HepG2 (cell line): ENCODE data around the gene P2RX1. TPM values are rescaled to one million over a fixed set of nuclear protein-coding genes. Genes with fewer than 3 reads are reported as not detected.

Experiments
- ATAC-seq: fragments of 200-7000 bp; cut with Tn5 transposase; 3 replicates; pipeline ENCODE4 v1.9.1; 2020; ENCODE audit warnings: mild to moderate bottlenecking, moderate library complexity
- BruUV-seq: library from RNA; stranded (reverse); fragments of 400-500 nt; replicated peaks from 2 replicates; lab custom pipeline; 2021; lab: Mats Ljungman, UMichigan
- CTCF ChIA-PET: fragments of 300-600 bp; formaldehyde crosslinking; extraction: SDS; loops from one replicate; lab custom pipeline; 2021; ENCODE audit warnings: low total read pairs, inconsistent platforms, low intra/inter-chr PET ratio; lab: Yijun Ruan, JAX
- POLR2A ChIA-PET: fragments of 350-600 bp; sonication (Branson Sonifier 250); formaldehyde crosslinking; loops from one replicate; lab custom pipeline; 2020; ENCODE audit warnings: antibody characterized with exemption, inconsistent platforms; lab: Yijun Ruan, JAX
- DNase-seq: peaks from one replicate; pipeline ENCODE4 v3.0.0-alpha.2; 2015; ENCODE audit warnings: low spot score
- FAIRE-seq: peaks from 3 replicates; lab custom pipeline; 2011; peaks lifted over from hg19 to GRCh38; lab: Jason Lieb, UNC
- H2AFZ ChIP-seq: one replicate; pipeline ENCODE4 v1.6.1; 2011; ENCODE audit warnings: low read length, inconsistent platforms
- H3K27ac ChIP-seq: fragments of 300-600 bp; 3 replicates; pipeline ENCODE4 v1.8.0; 2011; ENCODE audit warnings: mixed run types, mild to moderate bottlenecking, mixed read lengths, low read length, inconsistent platforms; ENCODE audit not compliant: insufficient read depth; ENCODE audit errors: extremely low read length
- H3K27me3 ChIP-seq, 2 experiments: fragments of 200-600 bp in 1 of 2; 2 replicates in 1 of 2; 3 replicates in 1 of 2; pipeline versions ENCODE4 v1.6.0 to v1.8.0; 2011; ENCODE audit warnings: low read length in 2 of 2, mild to moderate bottlenecking in 2 of 2, moderate library complexity in 2 of 2, inconsistent platforms in 1 of 2; ENCODE audit not compliant: insufficient read depth in 2 of 2, control insufficient read depth in 1 of 2
- H3K36me3 ChIP-seq, 2 experiments: fragments of 200-600 bp in 1 of 2; replicated peaks in 1 of 2; 2 replicates in 1 of 2; 3 replicates in 1 of 2; pipeline versions ENCODE4 v1.5.1 to v1.8.0; 2011; ENCODE audit warnings: low read length in 2 of 2, inconsistent platforms in 1 of 2; ENCODE audit not compliant: insufficient read depth in 2 of 2, control insufficient read depth in 1 of 2
- H3K4me1 ChIP-seq: 2 replicates; pipeline ENCODE4 v1.5.1; 2012; ENCODE audit warnings: low read length, inconsistent platforms; ENCODE audit not compliant: insufficient read depth
- H3K4me2 ChIP-seq: 2 replicates; pipeline ENCODE4 v1.6.0; 2011; ENCODE audit warnings: low read depth, low read length, inconsistent platforms
- H3K4me3 ChIP-seq, 3 experiments: fragments of 200-600 bp in 1 of 3; sonication (generic), shearing (Covaris generic) in 1 of 3; replicated peaks in 1 of 3; 2 replicates each; pipeline ENCODE4 v1.5.1; 2011 to 2016; ENCODE audit warnings: low read length in 3 of 3, inconsistent platforms in 2 of 3, low read depth in 2 of 3, mild to moderate bottlenecking in 2 of 3, control low read depth in 1 of 3, mixed read lengths in 1 of 3; ENCODE audit not compliant: insufficient read depth in 1 of 3
- H3K79me2 ChIP-seq: one replicate; pipeline ENCODE4 v1.6.1; 2011; ENCODE audit warnings: low read length, inconsistent platforms; ENCODE audit not compliant: insufficient read depth
- H3K9ac ChIP-seq: 2 replicates; pipeline ENCODE4 v1.6.0; 2011; ENCODE audit warnings: mild to moderate bottlenecking, low read depth, low read length, inconsistent platforms; ENCODE audit not compliant: insufficient read depth
- H3K9me3 ChIP-seq: 2 replicates; pipeline ENCODE4 v1.5.1; 2012; ENCODE audit warnings: mild to moderate bottlenecking, low read length
- H4K20me1 ChIP-seq: 2 replicates; pipeline ENCODE4 v1.6.0; 2011; ENCODE audit warnings: inconsistent platforms, mild to moderate bottlenecking, low read length, moderate library complexity; ENCODE audit not compliant: insufficient read depth
- MBD4 ChIP-seq: IDR thresholded peaks from 2 replicates; pipeline ENCODE4 v1.6.1; 2012; ENCODE audit warnings: low read length, inconsistent platforms, borderline replicate concordance
- ZBTB7A ChIP-seq: sonication (generic); formaldehyde crosslinking; IDR thresholded peaks from 2 replicates; pipeline ENCODE4 v1.8.0; 2022; ENCODE audit warnings: mild to moderate bottlenecking, missing genetic modification reagents
- ZNF180 ChIP-seq: sonication (generic); formaldehyde crosslinking; IDR thresholded peaks from 2 replicates; pipeline ENCODE4 v1.4.0; 2020; ENCODE audit warnings: low read depth, missing genetic modification reagents, borderline replicate concordance
- ZNF773 ChIP-seq: sonication (generic); formaldehyde crosslinking; IDR thresholded peaks from 2 replicates; pipeline ENCODE4 v1.4.0; 2020; ENCODE audit warnings: missing genetic modification reagents, borderline replicate concordance
- WGBS: methylation state at CpG from one replicate; pipeline ENCODE4 v1.1.6; 2017; ENCODE audit warnings: low lambda C conversion rate; 5-methylcytosine and 5-hydroxymethylcytosine counted together
- in situ Hi-C: cut with HindIII; loops from 2 replicates; pipeline ENCODE4 v1.10.0; 2017; ENCODE audit warnings: low pct_unique_long_range_greater_than_20kb; ENCODE audit not compliant: extremely low pct_ligation_motif_present
- intact Hi-C: fragments of 100-400 bp; cut with micrococcal nuclease; formaldehyde crosslinking; loops from one replicate; pipeline ENCODE4 v1.10.0; 2022; ENCODE audit not compliant: unreplicated experiment
- polyA plus RNA-seq, 8 experiments: library from polyadenylated mRNA; depleted of rRNA in 3 of 8; stranded (reverse) in 7 of 8; unstranded in 1 of 8; fragments of >200 nt; fragmentation: Illumina TruSeq in 4 of 8; extraction: Trizol in 4 of 8; gene quantifications; 2 replicates each; pipeline versions ENCODE4 v1.2.1 to v1.2.3, GENCODE V29; 2011 to 2016; ENCODE audit warnings: low read depth in 4 of 8, missing spikeins in 1 of 8, mixed read lengths in 1 of 8; ENCODE audit not compliant: insufficient read depth in 1 of 8
- total RNA-seq, 5 experiments: library from RNA; depleted of rRNA; stranded (reverse); fragments of >200 nt; fragmentation: Illumina TruSeq; extraction: Trizol; gene quantifications; 2 replicates each; pipeline ENCODE4 v1.2.3, GENCODE V29; 2016; ENCODE audit warnings: low read depth in 1 of 5
- TF ChIP-seq, protein P1 (sequence below): sonication (generic); formaldehyde crosslinking; IDR thresholded peaks from 2 replicates; pipeline ENCODE4 v1.8.0; 2022; ENCODE audit warnings: missing genetic modification reagents, mild to moderate bottlenecking, inconsistent platforms, borderline replicate concordance
- TF ChIP-seq, protein P2 (sequence below): sonication (generic); formaldehyde crosslinking; IDR thresholded peaks from 2 replicates; pipeline ENCODE4 v1.4.0; 2020; ENCODE audit warnings: missing genetic modification reagents
- TF ChIP-seq, protein P3 (sequence below): sonication (generic); formaldehyde crosslinking; IDR thresholded peaks from 2 replicates; pipeline ENCODE4 v1.9.0; 2021; ENCODE audit warnings: missing genetic modification reagents, mild to moderate bottlenecking, borderline replicate concordance
- TF ChIP-seq, protein P4 (sequence below): sonication (generic); formaldehyde crosslinking; conservative IDR thresholded peaks from 2 replicates; pipeline ENCODE4 v1.4.0; 2020; ENCODE audit warnings: missing genetic modification reagents

Gene P2RX1
- total and polyA plus RNA-seq, 2 of the 13 experiments (the other 11 are each of a cell fraction or from before 2014, with no cell fraction given): 0.04 to 0.50 TPM

DNA sequence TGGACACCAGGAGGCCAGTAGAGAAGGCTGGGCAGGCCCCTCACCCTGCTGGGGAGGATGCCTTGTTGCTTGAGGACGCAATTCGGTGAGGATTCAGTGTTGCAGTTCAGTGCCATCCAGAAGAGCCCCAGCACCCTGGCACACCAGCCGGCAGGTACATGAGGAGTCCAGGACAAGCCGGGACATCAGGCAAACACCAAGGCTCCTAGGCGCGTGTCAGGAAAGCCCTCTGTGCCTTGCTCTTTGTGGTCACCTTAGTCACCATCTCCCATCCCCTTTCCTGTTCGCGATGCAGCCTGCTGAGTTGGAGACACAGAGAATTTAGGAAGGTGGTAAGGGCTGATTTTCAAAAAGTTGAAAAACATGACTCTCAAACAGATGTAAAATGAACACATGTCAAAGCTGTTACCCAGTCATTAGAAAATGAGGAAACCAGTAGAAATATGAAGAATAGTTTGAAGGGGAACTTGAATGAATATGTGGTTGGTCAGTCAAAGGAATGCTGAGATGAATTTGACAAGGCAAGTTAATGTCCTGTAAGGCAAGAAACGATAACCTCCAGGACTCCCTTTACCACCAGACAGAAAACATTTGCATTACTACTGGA, 67.9 kb downstream of the P2RX1 start:
- CTCF ChIA-PET: no interaction called here
- POLR2A ChIA-PET: no interaction called here
- no TSS peak for BruUV-seq
- peaks cover 21% of the 10 kb centered on the region for H3K79me2 ChIP-seq
- no peak overlapping the region for H2AFZ ChIP-seq
- H3K9ac ChIP-seq: no peak overlapping the region
- intact Hi-C loops (loop anchor here (5.0 kb wide), 1 partner anchor 59 kb away; no protein-coding TSS in a partner anchor), in situ Hi-C loops (no loop called here)
- no peaks in the 10 kb centered on the region; a peak in 1 of 5 replicates for H3K27me3 ChIP-seq
- H4K20me1 ChIP-seq: peaks cover 1% of the 10 kb centered on the region; the same call in 1 of the 2 replicates
- ATAC-seq (no peak), FAIRE-seq (no peak), DNase-seq (no peak)
- 45% methylated on average over 8 of the region's 9 CpGs for WGBS
- no peaks in the 10 kb centered on the region for H3K9me3 ChIP-seq
- H3K4me2 ChIP-seq: no peak overlapping the region
- peaks cover 0 to 3% of the 10 kb centered on the region in 2 experiments; a peak in 2 of 5 replicates for H3K36me3 ChIP-seq
- no peak overlapping the region for H3K27ac ChIP-seq
- TF ChIP-seq, protein P1, sequence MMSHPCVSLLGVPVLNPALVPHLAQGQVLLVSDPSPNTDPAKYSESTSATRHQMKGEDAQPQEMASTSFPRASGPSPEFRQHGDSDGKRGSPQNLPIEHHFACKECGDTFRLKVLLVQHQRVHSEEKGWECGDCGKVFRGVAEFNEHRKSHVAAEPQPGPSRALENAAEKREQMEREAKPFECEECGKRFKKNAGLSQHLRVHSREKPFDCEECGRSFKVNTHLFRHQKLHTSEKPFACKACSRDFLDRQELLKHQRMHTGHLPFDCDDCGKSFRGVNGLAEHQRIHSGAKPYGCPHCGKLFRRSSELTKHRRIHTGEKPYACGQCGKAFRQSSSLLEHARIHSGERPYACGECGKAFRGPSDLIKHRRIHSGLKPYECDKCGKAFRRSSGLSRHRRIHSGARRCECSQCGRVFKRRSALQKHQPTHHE (CRISPR knock-in tag): no peak
- TF ChIP-seq ZBTB7A (CRISPR knock-in tag) (no peak), ZNF773 (CRISPR knock-in tag) (no peak), ZNF180 (CRISPR knock-in tag) (no peak), MBD4 (no peak)
- TF ChIP-seq, protein P2, sequence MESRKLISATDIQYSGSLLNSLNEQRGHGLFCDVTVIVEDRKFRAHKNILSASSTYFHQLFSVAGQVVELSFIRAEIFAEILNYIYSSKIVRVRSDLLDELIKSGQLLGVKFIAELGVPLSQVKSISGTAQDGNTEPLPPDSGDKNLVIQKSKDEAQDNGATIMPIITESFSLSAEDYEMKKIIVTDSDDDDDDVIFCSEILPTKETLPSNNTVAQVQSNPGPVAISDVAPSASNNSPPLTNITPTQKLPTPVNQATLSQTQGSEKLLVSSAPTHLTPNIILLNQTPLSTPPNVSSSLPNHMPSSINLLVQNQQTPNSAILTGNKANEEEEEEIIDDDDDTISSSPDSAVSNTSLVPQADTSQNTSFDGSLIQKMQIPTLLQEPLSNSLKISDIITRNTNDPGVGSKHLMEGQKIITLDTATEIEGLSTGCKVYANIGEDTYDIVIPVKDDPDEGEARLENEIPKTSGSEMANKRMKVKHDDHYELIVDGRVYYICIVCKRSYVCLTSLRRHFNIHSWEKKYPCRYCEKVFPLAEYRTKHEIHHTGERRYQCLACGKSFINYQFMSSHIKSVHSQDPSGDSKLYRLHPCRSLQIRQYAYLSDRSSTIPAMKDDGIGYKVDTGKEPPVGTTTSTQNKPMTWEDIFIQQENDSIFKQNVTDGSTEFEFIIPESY (CRISPR knock-in tag): no peak
- TF ChIP-seq, protein P3, sequence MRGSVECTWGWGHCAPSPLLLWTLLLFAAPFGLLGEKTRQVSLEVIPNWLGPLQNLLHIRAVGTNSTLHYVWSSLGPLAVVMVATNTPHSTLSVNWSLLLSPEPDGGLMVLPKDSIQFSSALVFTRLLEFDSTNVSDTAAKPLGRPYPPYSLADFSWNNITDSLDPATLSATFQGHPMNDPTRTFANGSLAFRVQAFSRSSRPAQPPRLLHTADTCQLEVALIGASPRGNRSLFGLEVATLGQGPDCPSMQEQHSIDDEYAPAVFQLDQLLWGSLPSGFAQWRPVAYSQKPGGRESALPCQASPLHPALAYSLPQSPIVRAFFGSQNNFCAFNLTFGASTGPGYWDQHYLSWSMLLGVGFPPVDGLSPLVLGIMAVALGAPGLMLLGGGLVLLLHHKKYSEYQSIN (CRISPR knock-in tag): no peak
- TF ChIP-seq, protein P4, sequence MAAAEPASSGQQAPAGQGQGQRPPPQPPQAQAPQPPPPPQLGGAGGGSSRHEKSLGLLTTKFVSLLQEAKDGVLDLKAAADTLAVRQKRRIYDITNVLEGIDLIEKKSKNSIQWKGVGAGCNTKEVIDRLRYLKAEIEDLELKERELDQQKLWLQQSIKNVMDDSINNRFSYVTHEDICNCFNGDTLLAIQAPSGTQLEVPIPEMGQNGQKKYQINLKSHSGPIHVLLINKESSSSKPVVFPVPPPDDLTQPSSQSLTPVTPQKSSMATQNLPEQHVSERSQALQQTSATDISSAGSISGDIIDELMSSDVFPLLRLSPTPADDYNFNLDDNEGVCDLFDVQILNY: no peak
- peaks cover 47% of the 10 kb centered on the region for H3K4me1 ChIP-seq
- H3K4me3 ChIP-seq: no peak overlapping the region
